Endodermal cell (in vitro differentiated cells): Measurements from ENCODE around the gene CUX1. TPM values are rescaled to one million over a fixed set of nuclear protein-coding genes. Genes with fewer than 3 reads are reported as not detected.
A peak's percentile ranks its signal among the peaks of the same experiment; 100 is the strongest.

Experiments
- DNase-seq: peaks from one replicate; pipeline ENCODE4 v3.0.0-alpha.2; 2017
- H3K27ac ChIP-seq: 2 replicates; pipeline ENCODE4 v1.5.1; 2013; ENCODE audit warnings: mild to moderate bottlenecking, low read depth, low read length, moderate library complexity
- H3K27me3 ChIP-seq: 2 replicates; pipeline ENCODE4 v1.6.1; 2013; ENCODE audit warnings: mild to moderate bottlenecking, low read length, moderate library complexity; ENCODE audit not compliant: insufficient read depth, control insufficient read depth, poor library complexity, severe bottlenecking
- H3K36me3 ChIP-seq: 2 replicates; pipeline ENCODE4 v1.7.0; 2013; ENCODE audit warnings: mild to moderate bottlenecking, low read length, moderate library complexity; ENCODE audit not compliant: control insufficient read depth, insufficient read depth
- H3K4me1 ChIP-seq: one replicate; pipeline ENCODE4 v1.7.0; 2013; ENCODE audit warnings: low read length; ENCODE audit not compliant: control insufficient read depth, insufficient read depth
- H3K4me3 ChIP-seq: 2 replicates; pipeline ENCODE4 v1.5.1; 2013; ENCODE audit warnings: mild to moderate bottlenecking, low read length, moderate library complexity
- H3K9ac ChIP-seq: 2 replicates; pipeline ENCODE4 v1.6.1; 2013; ENCODE audit warnings: mild to moderate bottlenecking, low read length, moderate library complexity; ENCODE audit not compliant: poor library complexity, severe bottlenecking; ENCODE audit errors: extremely low read depth
- H3K9me3 ChIP-seq: 2 replicates; pipeline ENCODE4 v1.6.1; 2013; ENCODE audit warnings: mild to moderate bottlenecking, low read length, moderate library complexity; ENCODE audit not compliant: control insufficient read depth
- H3K27ac Mint-ChIP-seq: 2 replicates; pipeline ENCODE4 v1.8.0; 2020; ENCODE audit warnings: mixed read lengths
- H3K27me3 Mint-ChIP-seq: 2 replicates; pipeline ENCODE4 v1.8.0; 2021; ENCODE audit warnings: mild to moderate bottlenecking, mixed read lengths; ENCODE audit not compliant: insufficient read depth
- H3K36me3 Mint-ChIP-seq: 2 replicates; pipeline ENCODE4 v1.8.0; 2020; ENCODE audit warnings: low read depth, mixed read lengths
- H3K4me1 Mint-ChIP-seq: 2 replicates; pipeline ENCODE4 v1.8.0; 2020; ENCODE audit warnings: mixed read lengths
- H3K4me3 Mint-ChIP-seq: 2 replicates; pipeline ENCODE4 v1.8.0; 2020; ENCODE audit warnings: mild to moderate bottlenecking, moderate library complexity, mixed read lengths
- H3K9me3 Mint-ChIP-seq: 2 replicates; pipeline ENCODE4 v1.8.0; 2020; ENCODE audit warnings: mild to moderate bottlenecking, mixed read lengths
- CTCF ChIP-seq: fragments of 200-600 bp; sonication (generic); conservative IDR thresholded peaks from 2 replicates; pipeline ENCODE4 v1.5.0; 2021; ENCODE audit warnings: antibody characterized with exemption, mild to moderate bottlenecking
- WGBS, 2 experiments: methylation state at CpG; one replicate each; pipeline versions ENCODE4 v1.1.5 to v1.1.7; 2013; ENCODE audit warnings: missing lambda C conversion rate in 2 of 2, mixed read lengths in 1 of 2; ENCODE audit not compliant: insufficient coverage in 1 of 2, insufficient read length in 1 of 2; 5-methylcytosine and 5-hydroxymethylcytosine counted together
- total RNA-seq, 2 donors: library from RNA; stranded (reverse); fragmentation: NEBNext Ultra II Directional in 1 of 2; extraction: Animal tissue kit (Norgen Biotek cat#: 25700) in 1 of 2; gene quantifications; 2 replicates in 1 of 2; 3 replicates in 1 of 2; pipeline ENCODE4 v1.2.1, GENCODE V29; 2021

CUX1 gene
- total RNA-seq, 2 donors from 2014 or later = 85.1 to 108 TPM

- Mint-ChIP-seq H3K27me3 (no peaks in the 10 kb centered on the region), H3K9me3 (peaks cover 5% of the 10 kb centered on the region), H3K4me1 (peaks cover 26% of the 10 kb centered on the region), H3K36me3 (peaks cover 59% of the 10 kb centered on the region), H3K27ac (peak overlapping the region; percentile 77), H3K4me3 (no peak overlapping the region)
- no peak overlapping the region for H3K9ac ChIP-seq
- DNase-seq = no peak
- H3K27me3 ChIP-seq = no peaks in the 10 kb centered on the region
- no peak overlapping the region for H3K27ac ChIP-seq
- 88 to 90% methylated on average over 10 to 14 of the region's 14 CpGs for WGBS, 2 experiments
- peaks cover 7% of the 10 kb centered on the region for H3K4me1 ChIP-seq
- H3K4me3 ChIP-seq = no peak overlapping the region
- TF ChIP-seq CTCF = no peak
- peaks cover 31% of the 10 kb centered on the region for H3K36me3 ChIP-seq
- H3K9me3 ChIP-seq = peaks cover 8% of the 10 kb centered on the region
Observed at GRCh38 chr7:102068846-102069245, 251.4 kb downstream of the CUX1 start.

DNA sequence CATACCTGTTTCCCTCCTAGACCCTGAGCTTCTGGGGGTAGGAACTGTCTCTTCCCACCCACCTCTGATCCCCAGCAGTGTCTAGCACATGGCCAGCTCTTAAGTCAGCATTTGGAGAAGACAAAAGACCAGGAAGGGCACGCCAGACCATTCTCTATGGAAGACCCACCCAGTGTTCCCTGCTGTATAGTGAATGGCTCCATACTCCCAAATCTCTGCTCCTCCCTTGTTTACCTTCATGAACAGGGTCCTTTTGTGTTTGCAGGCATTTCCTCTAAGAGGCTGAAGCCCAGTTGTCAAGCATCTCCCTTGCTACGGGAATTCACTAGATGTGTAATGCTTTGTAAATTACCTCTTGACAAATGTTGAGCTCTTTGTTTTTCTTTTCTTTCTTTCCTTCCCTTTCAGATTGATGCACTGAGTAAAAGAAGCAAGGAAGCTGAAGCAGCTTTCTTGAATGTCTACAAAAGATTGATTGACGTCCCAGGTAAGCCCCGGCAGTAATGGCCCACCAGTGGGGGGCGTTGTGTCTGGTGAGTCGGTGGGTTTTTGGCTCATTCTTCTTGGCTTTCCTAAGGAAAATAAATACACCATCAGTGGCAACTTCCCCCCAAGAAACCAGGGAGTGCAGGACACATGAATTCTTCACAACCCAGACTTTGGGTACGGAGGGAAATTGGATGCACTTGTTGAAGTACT, 252.7 kb downstream of the CUX1 start:
- H3K9me3 Mint-ChIP-seq = peaks cover 5% of the 10 kb centered on the region
- peak overlapping the region; percentile 77 for H3K27ac Mint-ChIP-seq
- H3K4me1 Mint-ChIP-seq = peaks cover 16% of the 10 kb centered on the region
- no peaks in the 10 kb centered on the region for H3K27me3 ChIP-seq
- no peak overlapping the region for H3K4me3 ChIP-seq
- H3K36me3 ChIP-seq = peaks cover 35% of the 10 kb centered on the region
- no peak overlapping the region for H3K9ac ChIP-seq
- no peaks in the 10 kb centered on the region for H3K27me3 Mint-ChIP-seq
- no peaks in the 10 kb centered on the region for H3K4me1 ChIP-seq
- H3K4me3 Mint-ChIP-seq = no peak overlapping the region
- H3K27ac ChIP-seq = no peak overlapping the region
- H3K9me3 ChIP-seq = peaks cover 8% of the 10 kb centered on the region
- DNase-seq = no peak
- H3K36me3 Mint-ChIP-seq = peaks cover 65% of the 10 kb centered on the region
- WGBS, 2 experiments = 86 to 87% methylated on average over 3 to 7 of the region's 7 CpGs
- TF ChIP-seq CTCF = peak; percentile 66

DNA sequence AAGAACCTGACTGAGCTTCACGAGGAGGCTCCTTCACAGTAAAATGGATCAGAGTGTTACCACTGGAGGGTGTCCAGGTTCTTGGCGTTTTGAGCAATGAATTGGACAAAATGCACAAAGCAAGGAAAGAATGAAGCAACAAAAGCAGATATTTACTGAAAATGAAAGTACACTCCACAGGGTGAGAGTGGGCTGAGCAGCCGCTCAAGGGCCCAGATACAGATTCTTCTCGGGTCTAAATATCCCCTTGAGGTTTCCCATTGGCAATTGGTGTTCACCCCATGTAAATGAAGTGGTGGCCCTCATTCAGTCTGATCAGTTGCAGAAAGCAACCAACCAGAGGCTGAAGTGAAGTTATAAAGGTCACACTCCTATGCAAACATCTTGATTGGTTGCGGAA, 254.6 kb downstream of the CUX1 start:
- Mint-ChIP-seq H3K36me3 (peaks cover 70% of the 10 kb centered on the region), H3K27ac (no peak overlapping the region), H3K9me3 (peaks cover 5% of the 10 kb centered on the region), H3K4me3 (no peak overlapping the region), H3K27me3 (no peaks in the 10 kb centered on the region), H3K4me1 (peaks cover 19% of the 10 kb centered on the region)
- H3K27me3 ChIP-seq = no peaks in the 10 kb centered on the region
- 95 to 98% methylated on average over 5 of the region's 5 CpGs for WGBS, 2 experiments
- no peak overlapping the region for H3K27ac ChIP-seq
- peaks cover 8% of the 10 kb centered on the region for H3K9me3 ChIP-seq
- DNase-seq = no peak
- no peak overlapping the region for H3K4me3 ChIP-seq
- no peak overlapping the region for H3K9ac ChIP-seq
- no peak for TF ChIP-seq CTCF
- no peaks in the 10 kb centered on the region for H3K4me1 ChIP-seq
- H3K36me3 ChIP-seq = peaks cover 29% of the 10 kb centered on the region
